HPDE6-E6E7 (cell line): ENCODE results near the gene SCYGR2.

Experiments used
- DNase-seq: peaks from one replicate; pipeline ENCODE4 v3.0.0; 2011; ENCODE audit warnings: missing footprints; ENCODE audit errors: extremely low spot score

SCYGR2 gene

GRCh38 chr2:227612546-227613271 lies 14.0 kb downstream of the SCYGR2 start:
- DNase-seq: no peak

- DNase-seq: no peak
Measured at GRCh38 chr2:227613272-227613660, 14.6 kb downstream of the SCYGR2 start.

GRCh38 chr2:227614246-227614645 lies 15.6 kb downstream of the SCYGR2 start:
- DNase-seq: no peak

GRCh38 chr2:227614740-227615139 lies 16.0 kb downstream of the SCYGR2 start, which contains the start of gene SCYGR3:
SCYGR3 (minus strand) TSS chr2:227614840; CDS start chr2:227614840, 0 bp downstream.
- DNase-seq: no peak

GRCh38 chr2:227615181-227615580 lies 16.5 kb downstream of the SCYGR2 start:
- no peak for DNase-seq

GRCh38 chr2:227615906-227616305 lies 17.2 kb downstream of the SCYGR2 start:
- DNase-seq: no peak

- DNase-seq: no peak
Measured at GRCh38 chr2:227616631-227617030, 17.9 kb downstream of the SCYGR2 start.

- DNase-seq: no peak
Measured at GRCh38 chr2:227617316-227618230, 18.9 kb downstream of the SCYGR2 start, which contains the start of gene SCYGR4. SCYGR4 (plus strand) TSS chr2:227617498; CDS start chr2:227617498, 0 bp downstream.

GRCh38 chr2:227623226-227623625 lies 24.5 kb downstream of the SCYGR2 start:
- peak; percentile 13 for DNase-seq

- DNase-seq: no peak
Measured at GRCh38 chr2:227625420-227625819, 26.7 kb downstream of the SCYGR2 start.

- no peak for DNase-seq
Measured at GRCh38 chr2:227626580-227627151, 28.0 kb downstream of the SCYGR2 start.

- DNase-seq: no peak
Measured at GRCh38 chr2:227627769-227628168, 29.1 kb downstream of the SCYGR2 start.

- DNase-seq: no peak
Measured at GRCh38 chr2:227629435-227629834, 30.7 kb downstream of the SCYGR2 start.

GRCh38 chr2:227630322-227630721 lies 31.6 kb downstream of the SCYGR2 start:
- no peak for DNase-seq

GRCh38 chr2:227632827-227633226 lies 34.1 kb downstream of the SCYGR2 start:
- DNase-seq: no peak

GRCh38 chr2:227634201-227634600 lies 35.5 kb downstream of the SCYGR2 start:
- DNase-seq: no peak

- DNase-seq: no peak
Measured at GRCh38 chr2:227642656-227643055, 44.0 kb downstream of the SCYGR2 start.

GRCh38 chr2:227643990-227644551 lies 45.4 kb downstream of the SCYGR2 start:
- DNase-seq: no peak
